ENCODE measurements around the gene DNAJC1.
"Not testable (repeated sequence)": the region's sequence is repeated elsewhere in the genome, so short reads cannot be mapped to it uniquely, and the experiment has no call there.

DNAJC1 gene, protein sequence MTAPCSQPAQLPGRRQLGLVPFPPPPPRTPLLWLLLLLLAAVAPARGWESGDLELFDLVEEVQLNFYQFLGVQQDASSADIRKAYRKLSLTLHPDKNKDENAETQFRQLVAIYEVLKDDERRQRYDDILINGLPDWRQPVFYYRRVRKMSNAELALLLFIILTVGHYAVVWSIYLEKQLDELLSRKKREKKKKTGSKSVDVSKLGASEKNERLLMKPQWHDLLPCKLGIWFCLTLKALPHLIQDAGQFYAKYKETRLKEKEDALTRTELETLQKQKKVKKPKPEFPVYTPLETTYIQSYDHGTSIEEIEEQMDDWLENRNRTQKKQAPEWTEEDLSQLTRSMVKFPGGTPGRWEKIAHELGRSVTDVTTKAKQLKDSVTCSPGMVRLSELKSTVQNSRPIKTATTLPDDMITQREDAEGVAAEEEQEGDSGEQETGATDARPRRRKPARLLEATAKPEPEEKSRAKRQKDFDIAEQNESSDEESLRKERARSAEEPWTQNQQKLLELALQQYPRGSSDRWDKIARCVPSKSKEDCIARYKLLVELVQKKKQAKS

DNA sequence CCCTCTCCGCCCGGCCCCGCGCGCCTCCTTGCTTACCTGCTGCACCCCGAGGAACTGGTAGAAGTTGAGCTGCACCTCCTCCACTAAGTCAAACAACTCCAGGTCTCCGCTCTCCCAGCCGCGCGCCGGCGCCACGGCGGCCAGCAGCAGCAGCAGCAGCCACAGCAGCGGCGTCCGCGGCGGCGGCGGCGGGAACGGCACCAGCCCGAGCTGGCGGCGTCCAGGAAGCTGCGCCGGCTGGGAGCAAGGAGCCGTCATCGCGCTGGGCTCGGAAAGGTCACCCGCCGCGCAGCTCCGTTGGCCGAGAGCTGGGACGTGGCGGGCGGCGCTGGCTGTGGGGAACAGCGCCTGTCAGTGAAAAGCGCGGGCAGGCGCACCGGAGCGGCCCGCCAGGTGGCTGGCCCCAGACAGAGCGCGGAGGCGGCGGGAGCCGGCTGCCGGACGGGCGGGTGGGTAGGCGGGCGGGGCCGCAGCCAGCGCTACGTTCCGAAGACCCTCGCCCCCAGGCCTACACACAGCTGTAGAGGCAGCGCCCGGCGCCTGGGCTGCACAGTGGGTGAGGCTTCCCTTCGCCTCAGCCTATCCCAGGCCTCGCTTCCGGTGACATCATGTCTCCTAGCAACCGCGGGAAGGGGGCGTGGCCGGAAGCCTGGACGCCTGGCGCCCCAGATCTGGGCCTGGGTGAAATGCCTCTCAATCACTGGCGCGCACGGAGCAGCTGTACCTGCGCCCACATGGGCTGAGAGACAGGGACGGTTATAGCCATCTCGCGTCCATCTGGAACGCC is at the start of gene DNAJC1:
TSS of gene DNAJC1 (minus strand) at position 554 of the 787 bp plus-strand sequence. CDS start at position 258, 296 bp downstream.
- DNase-seq: peak; percentile 75

DNA sequence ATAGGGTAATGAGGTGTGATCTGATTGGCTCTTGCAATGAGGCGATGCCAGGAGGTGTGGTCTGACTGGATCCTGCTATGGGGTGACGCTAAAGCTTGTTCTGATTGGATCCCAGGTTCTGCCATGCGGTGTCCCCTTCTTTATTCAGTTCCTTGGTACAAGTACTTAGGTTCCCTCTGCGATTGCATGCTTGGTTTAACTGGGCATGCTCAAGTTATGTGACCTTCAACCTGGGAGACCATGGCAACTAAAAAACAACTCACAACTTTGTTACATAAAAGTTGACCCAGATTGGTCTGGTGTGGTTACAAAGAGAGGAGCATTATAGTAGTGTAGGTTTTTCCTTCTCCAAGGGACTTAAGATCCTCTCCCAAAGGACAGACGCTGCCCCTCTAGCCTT is 49.5 kb upstream of the DNAJC1 start:
- no peak for DNase-seq

DNA sequence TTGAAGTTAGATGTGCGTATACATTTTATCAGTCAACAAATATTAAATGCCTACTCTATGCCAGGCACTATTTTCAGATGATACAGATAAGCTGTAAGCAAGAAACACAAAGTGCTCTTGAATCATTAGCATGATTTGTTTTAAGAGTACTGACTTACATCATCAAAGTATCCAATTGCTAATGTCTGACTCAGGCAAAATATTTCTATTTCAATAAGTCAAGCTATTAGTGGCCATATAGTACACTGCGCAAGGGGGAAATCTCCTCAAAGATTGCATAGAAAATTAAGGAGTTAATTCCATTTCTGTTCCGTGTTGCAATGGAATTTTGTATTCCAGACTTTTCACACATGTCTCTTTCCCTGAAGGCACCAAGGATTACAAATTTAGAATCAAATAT is 46.1 kb upstream of the DNAJC1 start:
- no peak for DNase-seq

DNA sequence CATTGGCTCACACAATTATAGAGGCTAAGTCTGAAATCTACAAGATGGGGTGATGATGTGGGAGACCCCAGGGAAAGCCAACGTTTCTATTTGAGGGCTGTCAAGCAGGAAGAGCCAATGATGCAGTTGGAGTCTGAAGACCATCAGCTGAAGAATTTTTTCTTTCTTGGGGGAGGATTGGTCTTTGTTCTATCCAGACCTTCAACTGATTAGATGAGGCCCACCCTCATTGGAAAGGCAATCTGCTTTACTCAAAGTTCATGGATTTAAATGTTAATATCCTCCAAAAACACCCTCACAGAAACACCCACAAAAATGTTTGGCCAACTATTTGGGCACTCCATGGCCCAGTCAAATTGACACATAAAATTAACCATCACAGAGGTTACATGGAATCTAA is 44.3 kb upstream of the DNAJC1 start:
- DNase-seq: no peak

DNA sequence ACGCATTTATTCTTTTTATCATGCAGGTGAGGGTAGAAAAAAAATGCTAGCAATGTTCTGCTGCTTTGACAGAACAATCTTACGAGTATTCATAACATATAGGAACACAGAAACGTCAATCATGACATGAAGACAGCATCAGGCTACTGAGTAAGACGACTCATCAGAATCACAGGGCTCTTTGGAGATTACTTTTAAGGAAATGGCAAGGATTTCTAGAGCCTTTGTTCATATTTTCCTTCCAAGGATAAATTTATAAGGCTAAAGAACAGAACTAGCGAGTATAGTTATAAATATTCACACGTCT is 39.8 kb upstream of the DNAJC1 start:
- no peak for DNase-seq

DNA sequence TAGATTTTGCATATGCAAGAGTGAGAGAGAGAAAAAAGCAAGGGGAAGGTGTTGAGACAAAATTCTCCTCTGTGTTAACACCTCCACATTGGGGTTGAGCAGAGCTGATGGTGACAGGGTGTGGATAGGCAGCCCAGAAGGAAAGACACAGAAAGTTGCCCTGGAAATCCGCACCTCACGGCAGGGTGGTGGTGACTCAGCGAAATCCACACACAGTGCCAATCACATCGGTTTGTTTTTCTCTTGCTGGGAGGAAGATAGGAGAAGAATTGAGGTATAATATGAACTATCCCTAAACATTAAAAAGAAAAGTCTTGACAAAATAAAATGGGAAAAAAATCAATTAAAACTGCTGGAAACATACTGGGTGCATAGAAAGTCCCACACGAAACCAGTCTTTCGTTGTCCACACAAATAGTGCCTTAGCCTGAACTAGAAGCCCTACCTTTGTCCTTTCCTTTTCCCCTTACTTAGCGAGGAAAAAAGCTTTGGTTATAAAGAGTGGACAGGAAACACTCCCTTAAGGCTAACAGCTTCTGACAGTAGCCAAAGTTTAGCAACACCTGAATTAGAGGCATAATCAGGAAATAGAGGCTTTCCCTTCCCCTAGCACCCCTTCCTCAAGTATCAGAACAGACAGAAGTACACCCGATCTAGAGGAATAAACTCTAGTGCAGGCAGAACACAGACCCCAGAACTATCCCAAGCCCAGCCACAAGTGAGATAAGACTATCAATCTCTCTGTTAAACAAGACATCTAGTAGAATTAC is 39.2 kb upstream of the DNAJC1 start:
- no peak for DNase-seq

DNA sequence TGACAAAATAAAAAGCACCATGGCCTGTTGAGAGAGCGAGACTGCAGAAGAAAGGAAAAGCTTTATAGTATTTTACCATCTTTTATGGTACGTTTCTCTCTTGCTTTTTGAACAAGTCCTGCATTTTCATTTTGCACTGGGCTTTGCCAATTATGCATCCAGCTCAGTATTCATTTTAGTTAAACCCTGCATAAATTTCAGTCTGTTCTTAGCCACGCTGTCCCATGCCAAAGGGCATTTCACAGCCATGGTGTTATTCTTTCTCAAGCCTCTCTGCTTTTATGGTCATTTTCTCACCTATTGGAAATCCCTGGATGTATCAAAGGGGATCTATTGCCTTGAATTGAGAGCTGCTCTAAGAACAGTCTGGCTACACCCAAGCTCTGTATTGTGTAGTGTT is 30.8 kb upstream of the DNAJC1 start:
- DNase-seq: no peak

DNA sequence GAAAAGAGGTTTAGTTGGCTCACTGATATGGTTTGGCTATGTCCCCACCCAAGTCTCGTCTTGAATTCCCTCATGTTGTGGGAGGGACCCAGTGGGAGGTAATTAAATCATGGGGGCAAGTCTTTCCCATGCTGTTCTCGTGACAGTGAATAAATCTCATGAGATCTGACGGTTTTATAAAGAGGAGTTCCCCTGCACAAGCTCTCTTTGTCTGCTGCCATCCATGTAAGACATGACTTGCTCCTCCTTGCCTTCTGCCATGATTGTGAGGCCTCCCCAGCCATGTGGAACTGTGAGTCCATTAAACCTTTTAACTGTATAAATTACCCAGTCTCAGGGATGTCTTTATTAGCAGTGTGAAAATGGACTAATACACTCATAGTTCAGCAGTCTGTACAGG is 28.7 kb upstream of the DNAJC1 start:
- not testable (repeated sequence) for DNase-seq

DNA sequence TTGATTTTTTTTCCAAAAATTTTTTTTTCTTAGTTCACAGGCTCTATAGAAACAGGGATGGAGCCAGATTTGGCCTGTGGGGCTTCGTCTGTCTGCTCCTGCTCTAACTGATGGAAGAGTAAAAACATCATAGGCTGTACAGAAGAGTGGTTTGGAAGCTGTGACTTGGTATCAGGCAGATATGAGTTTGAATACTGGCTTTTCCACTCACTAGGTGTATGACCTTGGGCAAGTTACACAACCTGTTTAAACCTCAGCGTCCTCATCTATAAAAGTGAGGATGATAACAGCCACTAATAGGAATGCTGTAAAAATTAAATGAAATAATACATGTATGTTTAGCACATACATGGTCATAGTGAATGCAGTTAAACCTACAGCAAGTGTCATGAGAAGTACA is 26.9 kb upstream of the DNAJC1 start:
- no peak for DNase-seq

DNA sequence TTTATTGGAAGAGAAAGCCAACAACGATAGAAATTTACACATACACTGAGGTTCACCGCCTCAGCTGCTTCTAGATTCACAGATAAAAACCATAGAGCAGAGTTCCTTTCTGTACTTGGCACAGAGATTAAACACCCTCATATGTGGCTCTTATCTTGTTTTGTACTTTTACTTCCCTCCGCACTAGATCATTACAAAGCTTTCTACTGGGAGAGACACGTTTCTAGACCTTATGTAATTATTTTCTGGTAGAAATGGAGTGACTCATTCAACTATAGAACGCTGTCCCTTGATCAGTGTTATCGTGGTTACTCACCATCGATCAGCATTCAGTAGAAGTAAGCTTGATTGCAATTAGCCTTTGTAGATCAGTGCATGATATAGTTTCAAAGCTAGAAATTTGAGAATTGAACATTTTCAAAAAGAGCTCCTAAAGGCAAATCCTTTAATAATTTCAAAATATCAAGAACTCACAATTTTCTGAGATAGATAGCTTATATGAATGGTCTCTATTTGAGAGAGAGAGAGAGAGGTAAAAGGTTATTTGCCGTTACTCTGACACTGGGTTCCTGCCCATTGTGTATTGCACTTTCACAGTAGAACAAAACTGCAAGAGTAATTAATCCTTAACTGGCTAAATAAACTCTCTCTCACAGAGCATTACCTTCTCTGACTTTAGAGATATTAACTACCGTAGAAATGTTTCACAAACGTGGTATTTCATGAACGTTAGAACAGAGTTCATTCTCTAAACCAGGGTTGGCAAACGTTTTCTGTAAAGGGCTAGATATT is 26.1 kb upstream of the DNAJC1 start:
- no peak for DNase-seq

DNA sequence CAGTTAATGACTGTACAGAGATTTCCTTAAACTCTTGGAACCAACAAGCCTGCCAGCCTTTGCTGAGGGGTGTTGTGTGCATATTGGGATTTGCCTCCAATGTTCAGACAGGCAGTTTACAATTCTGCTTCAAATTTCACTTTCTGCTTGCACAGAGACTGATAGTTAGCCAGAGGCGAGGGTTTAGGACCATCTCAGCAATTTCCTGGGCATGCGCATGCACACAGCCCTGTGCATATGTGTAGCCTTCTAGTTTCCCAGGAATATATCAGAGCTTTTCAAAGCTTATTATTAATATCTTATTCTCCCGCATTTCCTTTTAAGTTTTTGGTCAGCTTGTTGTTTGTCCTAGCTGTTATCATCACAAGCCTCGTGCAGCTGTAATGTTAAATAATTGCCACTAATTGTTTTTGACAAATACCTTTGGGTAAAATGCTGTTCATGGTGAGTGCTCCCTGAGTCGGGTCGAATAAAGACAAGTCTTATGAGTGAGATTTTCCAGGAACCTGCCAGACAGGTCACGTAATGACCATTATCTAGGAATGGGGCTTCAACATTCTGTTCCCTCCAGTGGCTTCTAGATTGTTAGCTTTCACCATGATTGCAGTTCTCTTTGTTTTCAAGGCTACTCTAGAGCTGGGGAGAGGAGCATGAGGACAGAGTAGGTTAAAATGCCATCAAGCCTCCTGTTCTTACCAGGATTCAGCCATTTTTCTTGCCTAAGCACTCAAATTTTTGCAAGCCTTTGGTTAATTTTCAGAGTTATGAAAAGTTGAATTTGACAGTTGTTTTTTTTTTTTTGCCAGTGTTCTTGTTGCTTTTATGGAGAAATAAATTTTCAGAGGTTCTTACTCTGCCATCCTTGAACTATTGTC is 24.1 kb upstream of the DNAJC1 start:
- DNase-seq: no peak

DNA sequence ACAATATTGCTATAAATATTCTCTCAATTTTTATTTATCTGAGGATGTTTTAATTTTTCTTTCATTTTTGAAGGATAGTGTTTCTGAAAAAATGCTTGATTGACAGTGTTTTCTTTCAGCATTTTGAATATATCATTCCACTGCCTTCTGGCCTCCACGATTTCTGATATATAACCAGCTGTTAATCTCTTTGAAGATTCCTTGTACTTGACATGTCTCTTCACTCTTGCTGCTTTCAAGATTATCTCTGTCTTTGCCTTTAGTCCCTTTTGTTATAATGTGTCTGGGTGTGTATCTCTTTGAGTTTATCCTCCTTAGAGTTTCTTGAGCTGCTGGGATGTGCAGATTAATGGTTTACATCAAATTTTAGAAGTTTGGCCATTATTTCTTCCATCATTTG is 22.8 kb upstream of the DNAJC1 start:
- DNase-seq: no peak

DNA sequence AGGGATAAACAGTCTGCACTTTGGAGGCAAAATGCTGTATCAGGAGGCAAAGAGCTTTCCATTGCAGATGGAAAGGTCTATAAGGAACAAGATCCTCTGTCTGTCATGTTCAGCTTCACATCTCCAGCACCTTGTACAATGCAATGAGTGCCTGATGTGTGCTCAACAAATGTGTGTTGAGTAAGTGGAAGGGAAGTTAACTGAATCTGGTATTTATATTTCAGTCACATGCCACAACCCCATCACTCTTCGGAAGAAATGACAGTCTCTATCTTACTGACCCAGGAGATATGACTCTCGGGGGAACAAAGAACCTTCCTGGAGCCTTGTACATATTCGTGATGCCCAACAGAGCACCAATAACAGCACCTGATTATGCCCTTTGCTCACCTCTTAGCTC is 20.0 kb upstream of the DNAJC1 start:
- no peak for DNase-seq

DNA sequence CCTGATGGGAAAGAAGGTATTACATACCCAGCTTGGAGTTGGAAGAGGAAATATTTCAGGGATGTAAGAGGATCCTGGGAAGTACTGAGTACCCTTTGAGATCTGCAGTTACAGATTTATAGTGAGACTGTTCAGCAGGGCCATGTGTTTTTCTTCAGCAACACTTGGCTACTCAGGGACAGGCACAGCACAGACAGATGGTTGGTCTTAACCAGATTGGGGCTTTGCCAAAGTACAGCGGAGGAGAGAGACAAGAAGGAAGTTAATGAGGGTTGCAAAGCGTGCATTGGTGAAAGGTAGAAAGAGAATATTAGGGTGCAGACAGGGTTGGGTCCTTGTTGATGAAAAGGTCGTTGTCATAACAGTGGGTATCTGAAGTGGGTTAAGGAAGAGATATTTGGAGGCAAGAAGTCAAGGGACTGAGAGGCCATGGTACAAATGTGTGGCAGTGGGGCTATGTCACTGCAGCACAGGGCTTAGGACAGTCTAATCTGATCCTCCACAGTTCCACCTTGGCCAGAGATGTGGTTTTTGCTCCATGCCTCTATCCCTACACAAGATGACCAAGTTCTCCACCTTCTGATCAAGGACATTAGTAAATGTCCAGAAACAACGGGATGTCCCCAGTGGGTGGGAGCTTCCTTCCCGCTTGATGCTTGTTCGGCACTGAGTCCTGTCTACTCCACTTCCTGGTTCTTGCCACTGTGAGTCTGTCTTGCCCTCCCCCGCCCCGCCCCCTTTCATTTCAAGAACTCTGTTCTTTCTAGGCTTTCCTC is 18.9 kb upstream of the DNAJC1 start:
- no peak for DNase-seq

DNA sequence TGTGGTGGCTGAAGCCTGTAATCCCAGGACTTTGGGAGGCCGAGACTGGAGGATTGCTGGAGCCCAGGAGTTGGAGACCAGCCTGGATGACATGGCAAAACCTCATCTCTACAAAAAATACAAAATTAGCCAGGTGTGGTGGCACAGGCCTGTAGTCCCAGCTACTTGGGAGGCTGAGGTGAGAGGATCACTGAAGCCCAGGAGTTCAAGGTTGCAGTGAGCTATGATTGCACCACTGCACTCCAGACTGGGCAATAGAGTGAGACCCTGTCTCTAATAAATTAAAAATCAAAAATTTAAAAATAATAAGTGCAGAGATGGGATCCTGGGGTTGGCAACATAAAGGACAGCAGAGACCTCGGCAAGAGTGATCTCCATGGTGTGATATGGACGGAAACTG is 17.6 kb upstream of the DNAJC1 start:
- not testable (repeated sequence) for DNase-seq

DNA sequence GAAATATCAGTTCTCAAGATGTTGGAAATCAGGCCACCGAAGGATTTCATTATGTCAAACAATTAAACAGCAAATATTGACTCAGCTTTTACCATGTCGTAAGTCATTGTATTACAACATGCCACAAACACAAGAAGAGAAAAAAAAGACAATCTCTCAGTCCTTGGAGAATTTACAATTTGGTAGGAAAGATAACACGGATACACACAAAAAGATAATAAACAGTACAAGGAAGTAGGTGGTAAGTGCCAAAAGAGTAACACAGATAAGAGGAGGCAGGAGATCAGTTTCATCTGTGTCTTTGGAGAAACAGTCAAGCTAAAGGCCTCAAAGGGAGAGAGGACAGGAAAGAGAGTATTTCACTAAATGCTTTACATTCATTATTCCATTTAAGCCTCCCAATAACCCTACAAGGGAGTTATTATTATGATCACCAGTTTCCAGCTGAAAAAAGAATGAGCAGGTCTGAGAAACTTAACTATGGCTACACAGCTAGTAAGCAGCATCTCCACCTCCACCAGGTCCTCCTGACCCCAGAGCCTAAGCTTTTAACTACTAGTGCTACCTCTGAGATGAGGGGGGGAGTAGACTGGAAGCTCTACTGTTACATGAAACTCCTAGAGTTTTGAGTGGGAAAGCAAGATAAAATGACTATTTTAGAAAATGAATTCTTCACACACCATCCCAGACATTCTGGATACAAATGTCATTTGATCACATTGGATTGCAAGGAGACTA is 13.9 kb upstream of the DNAJC1 start:
- DNase-seq: no peak

DNA sequence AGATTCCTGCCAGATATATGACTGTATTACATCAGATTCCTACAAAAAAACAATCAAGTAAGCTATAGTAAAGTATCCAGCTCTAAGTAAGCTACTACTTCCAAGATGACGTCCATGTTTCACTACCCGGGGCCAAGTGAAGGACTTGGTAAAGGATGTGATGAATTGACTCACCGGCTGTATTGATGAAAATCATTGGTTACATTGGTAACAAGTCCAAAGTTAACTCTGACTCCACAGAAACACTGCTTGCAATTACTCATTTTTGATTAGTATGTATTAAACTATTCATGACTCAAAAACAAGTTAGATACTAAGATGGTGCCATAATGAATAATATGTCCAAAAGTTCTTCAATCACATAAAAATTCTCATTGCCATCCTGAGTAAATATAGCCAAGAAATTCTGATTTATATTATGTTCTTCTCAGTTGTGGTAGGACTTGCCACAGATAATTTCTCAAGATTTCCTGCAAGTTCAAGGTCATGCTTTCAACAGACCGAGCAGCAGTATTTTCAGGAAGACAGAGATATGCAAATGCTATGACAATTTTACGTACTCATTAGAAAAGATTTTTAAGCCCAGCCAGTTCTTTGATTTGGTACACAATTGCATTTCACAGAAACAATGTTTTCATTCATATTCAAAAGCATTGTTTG is 12.6 kb upstream of the DNAJC1 start:
- DNase-seq: no peak

DNA sequence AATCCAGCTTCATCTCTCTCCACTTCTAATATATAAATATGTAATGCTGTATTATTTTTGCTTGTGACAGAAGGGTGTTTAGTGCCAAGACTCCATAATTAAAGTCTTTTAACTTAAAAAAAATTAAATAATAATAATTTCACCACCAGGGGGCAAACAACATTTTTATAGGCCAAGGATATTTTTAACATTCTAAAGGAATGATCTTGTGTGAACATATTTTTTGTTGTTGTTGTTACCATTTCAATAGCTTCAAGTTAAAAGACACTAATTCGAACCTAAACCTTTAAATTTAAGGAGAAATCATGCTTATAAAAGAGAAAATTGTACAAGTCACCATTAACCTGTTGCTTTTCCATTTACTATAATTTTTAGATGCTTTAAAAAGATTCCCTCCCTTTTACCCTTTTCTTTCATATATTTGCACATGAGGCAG is 7.5 kb upstream of the DNAJC1 start:
- no peak for DNase-seq

DNA sequence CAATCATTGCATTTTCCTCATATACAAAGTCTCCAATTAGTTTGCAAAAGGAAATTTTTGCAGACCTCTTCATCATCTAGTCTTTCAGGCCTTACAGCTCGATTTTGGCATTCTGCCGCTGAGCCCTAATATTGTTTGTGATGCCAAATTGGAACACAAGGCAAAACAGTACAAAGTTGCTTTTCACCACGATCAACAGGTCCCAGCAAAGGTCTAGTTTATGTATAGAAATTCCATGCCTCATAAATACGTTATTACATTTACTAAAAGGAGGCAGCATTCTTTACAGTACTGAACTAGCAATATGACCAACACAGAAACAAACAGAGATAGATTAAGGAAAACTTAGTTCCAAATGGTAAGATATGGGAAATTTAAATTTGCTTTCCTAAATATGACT is 7.0 kb upstream of the DNAJC1 start:
- DNase-seq: no peak
